Prostate gland (tissue), 2 donors: Measurements from ENCODE around the gene SRRM2. TPM values are rescaled to one million over a fixed set of nuclear protein-coding genes. Genes with fewer than 3 reads are reported as not detected.

ENCODE experiments used
- DNase-seq: peaks from one replicate; pipeline ENCODE4 v3.0.0-alpha.2; 2019; ENCODE audit warnings: low spot score
- H3K27ac ChIP-seq, 2 donors: fragments of 200-600 bp; sonication (generic); 2 replicates each; pipeline ENCODE4 v1.5.1; 2017 to 2019
- H3K27me3 ChIP-seq: fragments of 200-600 bp; sonication (generic); replicated peaks from 2 replicates; pipeline ENCODE4 v1.5.1; 2019; ENCODE audit not compliant: insufficient read depth
- H3K36me3 ChIP-seq, 2 donors: fragments of 200-600 bp; sonication (generic); 1 replicate in 1 of 2; 2 replicates in 1 of 2; pipeline versions ENCODE4 v1.5.1 to v1.8.1; 2017 to 2019
- H3K4me1 ChIP-seq: fragments of 200-600 bp; sonication (generic); replicated peaks from 2 replicates; pipeline ENCODE4 v1.5.1; 2019
- H3K4me3 ChIP-seq, 2 donors: fragments of 200-600 bp; sonication (generic); 2 replicates each; pipeline ENCODE4 v1.5.1; 2017 to 2019
- H3K9me3 ChIP-seq: fragments of 200-600 bp; sonication (generic); 2 replicates; pipeline ENCODE4 v1.5.1; 2017
- POLR2A ChIP-seq: fragments of 450-650 bp; IDR thresholded peaks from one replicate; pipeline ENCODE4 v1.6.1; 2016; ENCODE audit warnings: antibody characterized with exemption, mild to moderate bottlenecking
- POLR2AphosphoS5 ChIP-seq: sonication (generic); formaldehyde crosslinking; IDR thresholded peaks from one replicate; pipeline ENCODE4 v1.6.1; 2017; ENCODE audit warnings: antibody characterized with exemption
- WGBS: methylation state at CpG from one replicate; pipeline ENCODE4 v1.1.5; 2018; 5-methylcytosine and 5-hydroxymethylcytosine counted together
- intact Hi-C: fragments of 100-400 bp; cut with DNase I; formaldehyde crosslinking; loops from one replicate; pipeline ENCODE4 v1.14.2; 2022
- total RNA-seq, 2 donors: library from RNA; depleted of rRNA; stranded (reverse); fragments of >200 nt; gene quantifications; one replicate each; pipeline ENCODE4 v1.1.0, GENCODE V29; 2016
- TF ChIP-seq, protein P1 (sequence below), 4 experiments: fragments of 200-600 bp in 2 of 4; fragments of 450-650 bp in 2 of 4; sonication (generic) in 2 of 4; IDR thresholded peaks; 1 replicate in 3 of 4; 2 replicates in 1 of 4; pipeline ENCODE4 v1.5.1; 2016 to 2019; ENCODE audit warnings: antibody characterized with exemption in 4 of 4, mild to moderate bottlenecking in 2 of 4, moderate library complexity in 2 of 4

The SRRM2 gene
- total RNA-seq, 2 donors from 2014 or later: 287 to 714 TPM

DNA sequence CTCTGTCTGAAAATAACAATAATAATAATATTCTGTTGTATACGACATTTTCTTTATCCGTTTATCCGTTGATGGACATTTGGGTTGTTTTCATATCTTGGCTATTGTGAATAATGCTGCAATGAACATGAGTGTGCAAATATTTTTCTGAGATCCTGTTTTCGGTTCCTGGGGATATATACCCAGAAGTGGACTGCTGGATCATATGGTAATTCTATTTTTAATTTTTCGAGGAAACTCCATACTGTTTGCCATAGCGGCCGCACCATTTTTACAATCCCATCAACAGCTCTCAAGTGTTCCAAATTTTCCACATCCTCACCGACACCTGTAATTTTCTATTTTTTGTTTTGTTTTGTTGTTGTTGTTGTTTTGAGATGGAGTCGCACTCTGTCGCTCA is 40.5 kb downstream of the SRRM2 start:
- intact Hi-C loops: no loop called here

DNA sequence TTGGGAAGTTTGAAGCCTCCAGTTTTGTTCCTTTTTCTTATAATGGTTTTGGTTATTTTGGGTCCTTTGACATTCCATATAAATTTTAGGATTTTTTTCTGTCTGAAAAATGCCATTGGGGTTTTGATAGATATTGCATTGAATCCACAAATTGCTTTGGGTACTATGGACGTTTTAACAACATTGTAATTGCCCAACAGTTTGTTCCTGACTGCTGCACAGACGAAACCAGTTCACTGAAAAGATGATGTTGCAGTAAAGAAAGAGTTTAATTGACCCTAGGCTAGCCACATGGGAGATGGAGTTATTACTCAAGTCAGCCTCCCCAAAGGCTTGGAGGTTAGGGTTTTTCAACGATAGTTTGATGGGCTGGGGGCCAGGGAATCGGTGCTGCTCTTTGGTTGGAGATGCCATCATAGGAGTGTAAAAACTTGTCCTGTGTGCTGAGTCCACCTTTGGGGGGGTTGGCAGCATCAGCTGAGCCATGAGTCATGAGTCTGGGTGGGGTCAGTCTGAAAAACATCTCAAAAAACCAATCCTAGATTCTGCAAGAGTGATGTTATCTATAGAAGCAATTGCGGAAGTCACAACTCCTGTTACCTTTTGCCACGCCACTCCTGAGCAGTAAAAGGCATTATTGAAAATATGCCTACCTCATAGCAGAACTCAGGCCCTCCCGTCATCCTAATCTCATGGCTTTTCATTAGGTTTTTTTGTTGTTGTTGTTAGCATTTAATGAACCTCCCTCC is 43.1 kb downstream of the SRRM2 start:
- no peak for DNase-seq
- Histone ChIP-seq H3K36me3 (no peaks in the 10 kb centered on the region), H3K27me3 (no peaks in the 10 kb centered on the region), H3K4me3 (no peak overlapping the region), H3K27ac (no peak overlapping the region), H3K9me3 (no peaks in the 10 kb centered on the region), H3K4me1 (no peaks in the 10 kb centered on the region)
- WGBS: 58% methylated on average over 7 of the region's 7 CpGs
- intact Hi-C loops: no loop called here
- TF ChIP-seq, protein P1, sequence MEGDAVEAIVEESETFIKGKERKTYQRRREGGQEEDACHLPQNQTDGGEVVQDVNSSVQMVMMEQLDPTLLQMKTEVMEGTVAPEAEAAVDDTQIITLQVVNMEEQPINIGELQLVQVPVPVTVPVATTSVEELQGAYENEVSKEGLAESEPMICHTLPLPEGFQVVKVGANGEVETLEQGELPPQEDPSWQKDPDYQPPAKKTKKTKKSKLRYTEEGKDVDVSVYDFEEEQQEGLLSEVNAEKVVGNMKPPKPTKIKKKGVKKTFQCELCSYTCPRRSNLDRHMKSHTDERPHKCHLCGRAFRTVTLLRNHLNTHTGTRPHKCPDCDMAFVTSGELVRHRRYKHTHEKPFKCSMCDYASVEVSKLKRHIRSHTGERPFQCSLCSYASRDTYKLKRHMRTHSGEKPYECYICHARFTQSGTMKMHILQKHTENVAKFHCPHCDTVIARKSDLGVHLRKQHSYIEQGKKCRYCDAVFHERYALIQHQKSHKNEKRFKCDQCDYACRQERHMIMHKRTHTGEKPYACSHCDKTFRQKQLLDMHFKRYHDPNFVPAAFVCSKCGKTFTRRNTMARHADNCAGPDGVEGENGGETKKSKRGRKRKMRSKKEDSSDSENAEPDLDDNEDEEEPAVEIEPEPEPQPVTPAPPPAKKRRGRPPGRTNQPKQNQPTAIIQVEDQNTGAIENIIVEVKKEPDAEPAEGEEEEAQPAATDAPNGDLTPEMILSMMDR (IDR thresholded peaks at IDR 0.05): no peak
- no peak for TF ChIP-seq POLR2AphosphoS5
- TF ChIP-seq POLR2A: no peak

More for the DNA sequence above, 40.5 kb downstream of the SRRM2 start:
- no peaks in the 10 kb centered on the region for H3K36me3 ChIP-seq
- H3K9me3 ChIP-seq: no peaks in the 10 kb centered on the region
- WGBS: 87% methylated on average over 10 of the region's 10 CpGs
- TF ChIP-seq POLR2A (no peak), POLR2AphosphoS5 (no peak)
- TF ChIP-seq, protein P1 (IDR thresholded peaks at IDR 0.05): no peak
- H3K27ac ChIP-seq: no peak overlapping the region
- no peak for DNase-seq
- H3K27me3 ChIP-seq: no peaks in the 10 kb centered on the region
- H3K4me1 ChIP-seq: no peaks in the 10 kb centered on the region
- H3K4me3 ChIP-seq: no peak overlapping the region

GRCh38 chr16:2798723-2799204 is 46.3 kb downstream of the SRRM2 start:
- H3K36me3 ChIP-seq: no peaks in the 10 kb centered on the region
- no peaks in the 10 kb centered on the region for H3K9me3 ChIP-seq
- intact Hi-C loops: no loop called here
- no peak overlapping the region for H3K4me3 ChIP-seq
- WGBS: 72% methylated on average over 25 of the region's 39 CpGs
- no peak for TF ChIP-seq POLR2AphosphoS5
- TF ChIP-seq, protein P1 (IDR thresholded peaks at IDR 0.05): no peak
- no peak for TF ChIP-seq POLR2A
- no peak overlapping the region for H3K27ac ChIP-seq
- DNase-seq: no peak
- no peaks in the 10 kb centered on the region for H3K27me3 ChIP-seq
- no peaks in the 10 kb centered on the region for H3K4me1 ChIP-seq

DNA sequence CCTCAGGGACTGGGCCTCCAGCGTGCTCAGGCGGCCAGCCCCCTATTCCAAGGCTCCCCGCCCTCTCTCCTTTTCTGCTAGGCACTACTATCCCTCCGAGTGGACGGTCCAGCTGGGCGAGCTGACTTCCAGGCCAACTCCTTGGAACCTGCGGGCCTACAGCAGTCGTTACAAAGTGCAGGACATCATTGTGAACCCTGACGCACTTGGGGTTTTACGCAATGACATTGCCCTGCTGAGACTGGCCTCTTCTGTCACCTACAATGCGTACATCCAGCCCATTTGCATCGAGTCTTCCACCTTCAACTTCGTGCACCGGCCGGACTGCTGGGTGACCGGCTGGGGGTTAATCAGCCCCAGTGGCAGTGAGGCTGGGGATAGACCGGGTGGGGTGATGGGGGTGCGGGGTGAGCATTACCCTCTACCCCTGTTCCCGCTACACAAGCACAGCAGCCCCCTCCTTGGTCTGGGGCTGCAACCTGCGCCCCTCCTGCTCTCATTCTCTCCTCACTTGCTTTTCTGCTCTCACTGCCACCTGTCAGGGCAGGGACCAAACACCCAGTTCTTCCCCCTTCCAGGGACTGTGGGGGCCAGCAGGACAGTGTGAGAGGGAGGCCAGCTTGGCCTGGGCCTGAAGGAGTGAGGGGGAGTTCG is 46.9 kb downstream of the SRRM2 start:
- Histone ChIP-seq H3K27me3 (no peaks in the 10 kb centered on the region), H3K4me3 (no peak overlapping the region), H3K36me3 (no peaks in the 10 kb centered on the region), H3K27ac (no peak overlapping the region), H3K9me3 (no peaks in the 10 kb centered on the region), H3K4me1 (no peaks in the 10 kb centered on the region)
- no peak for TF ChIP-seq POLR2A
- TF ChIP-seq POLR2AphosphoS5: no peak
- TF ChIP-seq, protein P1 (IDR thresholded peaks at IDR 0.05): no peak
- DNase-seq: no peak
- intact Hi-C loops: no loop called here
- WGBS: 71% methylated on average over 21 of the region's 21 CpGs

GRCh38 chr16:2799859-2800226 is 47.4 kb downstream of the SRRM2 start:
- Histone ChIP-seq H3K4me3 (no peak overlapping the region), H3K36me3 (no peaks in the 10 kb centered on the region), H3K4me1 (no peaks in the 10 kb centered on the region), H3K27ac (no peak overlapping the region), H3K9me3 (no peaks in the 10 kb centered on the region), H3K27me3 (no peaks in the 10 kb centered on the region)
- DNase-seq: peak; percentile 63
- TF ChIP-seq, protein P1 (IDR thresholded peaks at IDR 0.05): no peak
- TF ChIP-seq POLR2AphosphoS5 (peak; percentile 87), POLR2A (no peak)
- intact Hi-C loops: no loop called here
- 33% methylated on average over 1 of the region's 1 CpG for WGBS
